HepG2 (cell line): ENCODE data around the gene AXIN2. TPM values are rescaled to one million over a fixed set of nuclear protein-coding genes. Genes with fewer than 3 reads are reported as not detected.

Experiments
- ATAC-seq: fragments of 200-7000 bp; cut with Tn5 transposase; 3 replicates; pipeline ENCODE4 v1.9.1; 2020; ENCODE audit warnings: mild to moderate bottlenecking, moderate library complexity
- BruUV-seq: library from RNA; stranded (reverse); fragments of 400-500 nt; replicated peaks from 2 replicates; lab custom pipeline; 2021; lab: Mats Ljungman, UMichigan
- CTCF ChIA-PET: fragments of 300-600 bp; formaldehyde crosslinking; extraction: SDS; loops from one replicate; lab custom pipeline; 2021; ENCODE audit warnings: low total read pairs, inconsistent platforms, low intra/inter-chr PET ratio; lab: Yijun Ruan, JAX
- POLR2A ChIA-PET: fragments of 350-600 bp; sonication (Branson Sonifier 250); formaldehyde crosslinking; loops from one replicate; lab custom pipeline; 2020; ENCODE audit warnings: antibody characterized with exemption, inconsistent platforms; lab: Yijun Ruan, JAX
- DNase-seq: peaks from one replicate; pipeline ENCODE4 v3.0.0-alpha.2; 2015; ENCODE audit warnings: low spot score
- FAIRE-seq: peaks from 3 replicates; lab custom pipeline; 2011; peaks lifted over from hg19 to GRCh38; lab: Jason Lieb, UNC
- H2AFZ ChIP-seq: one replicate; pipeline ENCODE4 v1.6.1; 2011; ENCODE audit warnings: low read length, inconsistent platforms
- H3K27ac ChIP-seq: fragments of 300-600 bp; 3 replicates; pipeline ENCODE4 v1.8.0; 2011; ENCODE audit warnings: mixed run types, mild to moderate bottlenecking, mixed read lengths, low read length, inconsistent platforms; ENCODE audit not compliant: insufficient read depth; ENCODE audit errors: extremely low read length
- H3K27me3 ChIP-seq, 2 experiments: fragments of 200-600 bp in 1 of 2; 2 replicates in 1 of 2; 3 replicates in 1 of 2; pipeline versions ENCODE4 v1.6.0 to v1.8.0; 2011; ENCODE audit warnings: low read length in 2 of 2, mild to moderate bottlenecking in 2 of 2, moderate library complexity in 2 of 2, inconsistent platforms in 1 of 2; ENCODE audit not compliant: insufficient read depth in 2 of 2, control insufficient read depth in 1 of 2
- H3K36me3 ChIP-seq, 2 experiments: fragments of 200-600 bp in 1 of 2; replicated peaks in 1 of 2; 2 replicates in 1 of 2; 3 replicates in 1 of 2; pipeline versions ENCODE4 v1.5.1 to v1.8.0; 2011; ENCODE audit warnings: low read length in 2 of 2, inconsistent platforms in 1 of 2; ENCODE audit not compliant: insufficient read depth in 2 of 2, control insufficient read depth in 1 of 2
- H3K4me1 ChIP-seq: 2 replicates; pipeline ENCODE4 v1.5.1; 2012; ENCODE audit warnings: low read length, inconsistent platforms; ENCODE audit not compliant: insufficient read depth
- H3K4me2 ChIP-seq: 2 replicates; pipeline ENCODE4 v1.6.0; 2011; ENCODE audit warnings: low read depth, low read length, inconsistent platforms
- H3K4me3 ChIP-seq, 3 experiments: fragments of 200-600 bp in 1 of 3; sonication (generic), shearing (Covaris generic) in 1 of 3; replicated peaks in 1 of 3; 2 replicates each; pipeline ENCODE4 v1.5.1; 2011 to 2016; ENCODE audit warnings: low read length in 3 of 3, inconsistent platforms in 2 of 3, low read depth in 2 of 3, mild to moderate bottlenecking in 2 of 3, control low read depth in 1 of 3, mixed read lengths in 1 of 3; ENCODE audit not compliant: insufficient read depth in 1 of 3
- H3K79me2 ChIP-seq: one replicate; pipeline ENCODE4 v1.6.1; 2011; ENCODE audit warnings: low read length, inconsistent platforms; ENCODE audit not compliant: insufficient read depth
- H3K9ac ChIP-seq: 2 replicates; pipeline ENCODE4 v1.6.0; 2011; ENCODE audit warnings: mild to moderate bottlenecking, low read depth, low read length, inconsistent platforms; ENCODE audit not compliant: insufficient read depth
- H3K9me3 ChIP-seq: 2 replicates; pipeline ENCODE4 v1.5.1; 2012; ENCODE audit warnings: mild to moderate bottlenecking, low read length
- H4K20me1 ChIP-seq: 2 replicates; pipeline ENCODE4 v1.6.0; 2011; ENCODE audit warnings: inconsistent platforms, mild to moderate bottlenecking, low read length, moderate library complexity; ENCODE audit not compliant: insufficient read depth
- DZIP1 ChIP-seq: sonication (generic); formaldehyde crosslinking; IDR thresholded peaks from 2 replicates; pipeline ENCODE4 v1.5.0; 2020; ENCODE audit warnings: mild to moderate bottlenecking, missing genetic modification reagents
- GZF1 ChIP-seq: sonication (generic); formaldehyde crosslinking; IDR thresholded peaks from 2 replicates; pipeline ENCODE4 v1.5.1; 2020; ENCODE audit warnings: mild to moderate bottlenecking, missing genetic modification reagents
- HNF4G ChIP-seq, 2 experiments: sonication (generic) in 1 of 2; formaldehyde crosslinking in 1 of 2; IDR thresholded peaks; 2 replicates each; pipeline versions ENCODE4 v1.4.0 to v1.6.1; 2011 to 2020; ENCODE audit warnings: borderline replicate concordance in 2 of 2, low read depth in 2 of 2, mild to moderate bottlenecking in 2 of 2, low read length in 1 of 2, missing genetic modification reagents in 1 of 2, moderate library complexity in 1 of 2
- MIXL1 ChIP-seq: IDR thresholded peaks from 2 replicates; pipeline ENCODE4 v1.6.1; 2016
- NR2F2 ChIP-seq: IDR thresholded peaks from 2 replicates; pipeline ENCODE4 v1.6.1; 2012; ENCODE audit warnings: low read depth, inconsistent platforms, borderline replicate concordance
- SP2 ChIP-seq: sonication (generic); formaldehyde crosslinking; IDR thresholded peaks from 2 replicates; pipeline ENCODE4 v1.5.1; 2020; ENCODE audit warnings: mild to moderate bottlenecking, missing genetic modification reagents
- TAF1 ChIP-seq: sonication (generic); formaldehyde crosslinking; IDR thresholded peaks from 2 replicates; pipeline ENCODE4 v1.4.0; 2020; ENCODE audit warnings: missing genetic modification reagents
- TBX2 ChIP-seq: sonication (generic); formaldehyde crosslinking; IDR thresholded peaks from 2 replicates; pipeline ENCODE4 v1.5.0; 2020; ENCODE audit warnings: missing genetic modification reagents, mild to moderate bottlenecking, borderline replicate concordance
- THAP11 ChIP-seq: IDR thresholded peaks from 2 replicates; pipeline ENCODE4 v1.6.1; 2016; ENCODE audit warnings: missing biosample characterization, missing genetic modification reagents
- TRIM24 ChIP-seq: sonication (generic); formaldehyde crosslinking; IDR thresholded peaks from 2 replicates; pipeline ENCODE4 v1.8.0; 2022; ENCODE audit warnings: mild to moderate bottlenecking, missing genetic modification reagents
- ZBTB34 ChIP-seq: sonication (generic); formaldehyde crosslinking; IDR thresholded peaks from 2 replicates; pipeline ENCODE4 v1.8.0; 2022; ENCODE audit warnings: mild to moderate bottlenecking, missing genetic modification reagents
- ZBTB37 ChIP-seq: sonication (generic); formaldehyde crosslinking; IDR thresholded peaks from 2 replicates; pipeline ENCODE4 v1.4.0; 2020; ENCODE audit warnings: mild to moderate bottlenecking, missing genetic modification reagents
- ZMAT5 ChIP-seq: sonication (generic); formaldehyde crosslinking; IDR thresholded peaks from 2 replicates; pipeline ENCODE4 v1.5.0; 2020; ENCODE audit warnings: mild to moderate bottlenecking, low read depth, missing genetic modification reagents, borderline replicate concordance
- ZNF251 ChIP-seq: sonication (generic); formaldehyde crosslinking; IDR thresholded peaks from 2 replicates; pipeline ENCODE4 v1.9.0; 2021; ENCODE audit warnings: mild to moderate bottlenecking, missing genetic modification reagents
- ZNF253 ChIP-seq: sonication (generic); formaldehyde crosslinking; IDR thresholded peaks from 2 replicates; pipeline ENCODE4 v1.8.0; 2022; ENCODE audit warnings: mild to moderate bottlenecking, missing genetic modification reagents, borderline replicate concordance
- ZNF639 ChIP-seq: conservative IDR thresholded peaks from 2 replicates; pipeline ENCODE4 v1.6.1; 2018; ENCODE audit warnings: missing genetic modification reagents
- ZNF777 ChIP-seq: sonication (generic); formaldehyde crosslinking; IDR thresholded peaks from 2 replicates; pipeline ENCODE4 v1.4.0; 2020; ENCODE audit warnings: missing genetic modification reagents
- ZSCAN12 ChIP-seq: sonication (generic); formaldehyde crosslinking; IDR thresholded peaks from 2 replicates; pipeline ENCODE4 v1.9.0; 2021; ENCODE audit warnings: mild to moderate bottlenecking, missing genetic modification reagents
- WGBS: methylation state at CpG from one replicate; pipeline ENCODE4 v1.1.6; 2017; ENCODE audit warnings: low lambda C conversion rate; 5-methylcytosine and 5-hydroxymethylcytosine counted together
- in situ Hi-C: cut with HindIII; loops from 2 replicates; pipeline ENCODE4 v1.10.0; 2017; ENCODE audit warnings: low pct_unique_long_range_greater_than_20kb; ENCODE audit not compliant: extremely low pct_ligation_motif_present
- intact Hi-C: fragments of 100-400 bp; cut with micrococcal nuclease; formaldehyde crosslinking; loops from one replicate; pipeline ENCODE4 v1.10.0; 2022; ENCODE audit not compliant: unreplicated experiment
- polyA plus RNA-seq, 8 experiments: library from polyadenylated mRNA; depleted of rRNA in 3 of 8; stranded (reverse) in 7 of 8; unstranded in 1 of 8; fragments of >200 nt; fragmentation: Illumina TruSeq in 4 of 8; extraction: Trizol in 4 of 8; gene quantifications; 2 replicates each; pipeline versions ENCODE4 v1.2.1 to v1.2.3, GENCODE V29; 2011 to 2016; ENCODE audit warnings: low read depth in 4 of 8, missing spikeins in 1 of 8, mixed read lengths in 1 of 8; ENCODE audit not compliant: insufficient read depth in 1 of 8
- total RNA-seq, 5 experiments: library from RNA; depleted of rRNA; stranded (reverse); fragments of >200 nt; fragmentation: Illumina TruSeq; extraction: Trizol; gene quantifications; 2 replicates each; pipeline ENCODE4 v1.2.3, GENCODE V29; 2016; ENCODE audit warnings: low read depth in 1 of 5

Gene AXIN2
- total and polyA plus RNA-seq, 2 of the 13 experiments (the other 11 are each of a cell fraction or from before 2014, with no cell fraction given): 58.6 to 63.4 TPM

- POLR2A ChIA-PET: no interaction called here
- no peak overlapping the region for H3K9ac ChIP-seq
Observed at GRCh38 chr17:65509032-65509431, 52.4 kb downstream of the AXIN2 start.

More at GRCh38 chr17:65509032-65509431, 52.4 kb downstream of the AXIN2 start:
- Histone ChIP-seq H3K4me3 (no peak overlapping the region), H3K36me3 (no peaks in the 10 kb centered on the region), H3K79me2 (no peaks in the 10 kb centered on the region), H3K27ac (no peak overlapping the region), H3K27me3 (no peaks in the 10 kb centered on the region; a peak in 1 of 5 replicates), H4K20me1 (no peaks in the 10 kb centered on the region), H3K4me2 (no peak overlapping the region), H2AFZ (no peak overlapping the region), H3K9me3 (no peaks in the 10 kb centered on the region), H3K4me1 (no peaks in the 10 kb centered on the region)
- intact Hi-C loops (no loop called here), in situ Hi-C loops (no loop called here)
- FAIRE-seq: no peak
- TF ChIP-seq GZF1 (CRISPR knock-in tag) (no peak), NR2F2 (no peak), TBX2 (CRISPR knock-in tag) (no peak), ZMAT5 (CRISPR knock-in tag) (no peak), ZNF639 (CRISPR knock-in tag) (no peak), HNF4G (IDR thresholded peaks at IDR 0.05; ENCODE audit: borderline replicate concordance, low read depth, low read length) (no peak), HNF4G (CRISPR knock-in tag; IDR thresholded peaks at IDR 0.05; ENCODE audit: borderline replicate concordance, low read depth) (no peak), ZBTB37 (CRISPR knock-in tag) (no peak), ZNF251 (no peak), ZBTB34 (CRISPR knock-in tag) (no peak), TAF1 (CRISPR knock-in tag) (no peak), ZNF777 (CRISPR knock-in tag) (no peak), MIXL1 (no peak), ZNF253 (CRISPR knock-in tag) (no peak), SP2 (no peak), ZSCAN12 (CRISPR knock-in tag) (no peak), TRIM24 (no peak), DZIP1 (CRISPR knock-in tag) (no peak), THAP11 (CRISPR knock-in tag) (no peak)
- BruUV-seq: no TSS peak
- WGBS: 10% methylated on average over 2 of the region's 2 CpGs
- ATAC-seq: no peak
- CTCF ChIA-PET: no interaction called here
- no peak for DNase-seq
